IPS-18c (cell line): ENCODE data around the gene EMB.
"Not testable (repeated sequence)": the region's sequence is repeated elsewhere in the genome, so short reads cannot be mapped to it uniquely, and the experiment has no call there.

ENCODE experiments used
- H3K4me3 ChIP-seq: 2 replicates; pipeline ENCODE4 v1.7.0; 2013; ENCODE audit warnings: low read depth, mild to moderate bottlenecking, low read length, moderate library complexity; ENCODE audit not compliant: insufficient read depth
- H3K9me3 ChIP-seq: one replicate; pipeline ENCODE4 v1.6.1; 2013; ENCODE audit warnings: mild to moderate bottlenecking, low read length, moderate library complexity; ENCODE audit not compliant: control insufficient read depth, insufficient read depth

EMB gene

GRCh38 chr5:50440651-50441492 is at the start of gene EMB:
EMB (minus strand) TSS chr5:50441288; CDS start chr5:50441151, 137 bp downstream.
- H3K9me3 ChIP-seq: no peaks in the 10 kb centered on the region
- H3K4me3 ChIP-seq: peak within 1 kb of the TSS; percentile 75

DNA sequence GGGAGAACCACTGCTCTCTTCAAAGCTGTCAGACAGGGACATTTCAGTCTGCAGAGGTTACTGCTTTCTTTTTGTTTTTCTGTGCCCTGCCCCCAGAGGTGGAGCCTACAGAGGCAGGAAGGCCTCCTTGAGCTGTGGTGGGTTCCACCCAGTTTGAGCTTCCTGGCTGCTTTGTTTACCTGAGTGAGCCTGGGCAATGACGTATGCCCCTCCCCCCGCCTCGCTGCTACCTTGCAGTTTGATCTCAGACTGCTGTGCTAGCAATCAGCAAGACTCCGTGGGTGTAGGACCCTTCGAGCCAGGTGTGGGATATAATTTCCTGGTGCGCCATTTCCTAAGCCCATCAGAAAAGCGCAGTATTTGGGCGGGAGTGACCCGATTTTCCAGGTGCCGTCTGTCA is 48.4 kb upstream of the EMB start:
- H3K4me3 ChIP-seq, H3K9me3 ChIP-seq: not testable (repeated sequence)

DNA sequence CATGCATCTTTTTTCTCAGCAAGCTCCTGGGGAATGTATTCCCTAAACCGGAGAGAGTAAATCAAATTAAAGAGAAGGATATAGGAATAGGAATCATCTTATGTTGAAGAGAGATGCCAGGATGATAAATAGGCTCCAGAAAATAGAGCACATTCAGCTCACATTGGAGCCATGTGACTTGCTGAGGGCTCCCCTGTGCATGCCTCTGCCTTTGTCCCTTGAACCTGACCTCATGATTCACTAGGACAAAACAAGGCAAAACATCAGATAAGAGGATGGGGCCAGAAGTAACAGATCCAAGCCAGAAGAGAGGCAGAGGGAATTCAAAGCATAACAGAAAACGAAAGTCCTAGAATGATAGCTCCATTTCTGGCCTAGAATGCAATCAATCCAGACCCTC is 37.7 kb upstream of the EMB start:
- not testable (repeated sequence) for H3K9me3 ChIP-seq, H3K4me3 ChIP-seq

DNA sequence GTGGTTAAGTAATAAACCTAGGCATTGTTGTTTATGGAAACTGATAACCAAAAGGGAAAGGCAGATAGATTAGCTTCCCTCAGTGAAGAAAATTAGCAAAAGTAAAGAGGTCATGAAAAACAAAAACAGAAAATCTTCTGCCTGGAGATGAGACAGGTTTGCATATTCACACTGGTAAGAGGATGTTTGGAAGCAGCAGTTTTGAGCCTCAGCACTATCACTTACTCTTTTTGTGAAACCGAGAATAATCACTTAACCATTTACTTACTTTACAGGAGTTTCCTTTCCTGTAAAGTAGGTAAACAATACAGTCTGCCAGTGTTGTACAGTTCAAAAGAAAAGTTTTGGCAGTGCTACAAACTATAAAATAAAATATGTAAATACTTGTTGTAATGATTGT is 35.5 kb upstream of the EMB start:
- Histone ChIP-seq H3K4me3 (no peak overlapping the region), H3K9me3 (no peaks in the 10 kb centered on the region)

GRCh38 chr5:50465015-50465414 is 23.9 kb upstream of the EMB start:
- H3K4me3 ChIP-seq, H3K9me3 ChIP-seq: not testable (repeated sequence)

DNA sequence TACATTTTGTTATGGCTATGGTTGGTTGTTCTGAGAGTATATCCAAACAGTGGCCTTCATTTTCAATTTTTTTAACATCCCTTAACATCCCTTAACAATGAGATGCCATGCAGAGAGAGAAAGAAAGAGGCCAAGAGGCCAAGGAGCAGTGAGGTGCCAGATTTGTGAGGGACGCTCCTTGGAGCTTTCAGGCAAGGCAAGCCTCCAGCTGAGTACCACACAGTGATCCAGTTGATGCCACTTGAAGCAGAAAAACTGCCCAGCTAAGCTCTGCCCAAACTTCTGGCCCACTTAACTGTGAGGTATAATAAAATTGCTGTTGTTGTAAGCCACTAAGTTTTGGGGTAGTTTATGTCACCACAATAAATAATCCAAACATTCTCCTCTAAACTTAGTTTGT is 22.6 kb upstream of the EMB start:
- Histone ChIP-seq H3K9me3 (no peaks in the 10 kb centered on the region), H3K4me3 (no peak overlapping the region)

- H3K4me3 ChIP-seq: no peak overlapping the region
- H3K9me3 ChIP-seq: peaks cover 3% of the 10 kb centered on the region
Observed at GRCh38 chr5:50463047-50463446, 22.0 kb upstream of the EMB start.

DNA sequence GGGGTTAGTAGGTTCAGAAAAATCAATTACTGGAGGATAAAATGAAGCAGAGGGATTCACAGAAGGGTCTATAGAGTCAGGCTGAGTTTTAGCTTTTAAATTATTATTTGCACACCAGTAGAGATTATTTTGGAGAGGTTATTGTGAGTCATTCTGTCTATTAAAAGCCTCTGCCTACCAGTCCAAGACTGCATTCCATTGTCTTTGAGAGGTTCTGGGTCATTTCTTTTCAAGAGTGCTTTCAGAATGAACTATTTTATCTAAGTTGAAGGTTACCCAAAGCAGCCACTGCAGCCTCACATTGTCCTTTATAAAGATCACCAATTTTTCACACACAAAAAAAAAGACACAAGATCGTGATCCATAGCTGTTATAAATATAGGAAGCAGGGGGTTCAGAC is 21.5 kb upstream of the EMB start:
- not testable (repeated sequence) for H3K9me3 ChIP-seq

GRCh38 chr5:50458372-50458771 is 17.3 kb upstream of the EMB start:
- H3K4me3 ChIP-seq, H3K9me3 ChIP-seq: not testable (repeated sequence)

More for the DNA sequence above, 21.5 kb upstream of the EMB start:
- H3K4me3 ChIP-seq: not testable (repeated sequence)

DNA sequence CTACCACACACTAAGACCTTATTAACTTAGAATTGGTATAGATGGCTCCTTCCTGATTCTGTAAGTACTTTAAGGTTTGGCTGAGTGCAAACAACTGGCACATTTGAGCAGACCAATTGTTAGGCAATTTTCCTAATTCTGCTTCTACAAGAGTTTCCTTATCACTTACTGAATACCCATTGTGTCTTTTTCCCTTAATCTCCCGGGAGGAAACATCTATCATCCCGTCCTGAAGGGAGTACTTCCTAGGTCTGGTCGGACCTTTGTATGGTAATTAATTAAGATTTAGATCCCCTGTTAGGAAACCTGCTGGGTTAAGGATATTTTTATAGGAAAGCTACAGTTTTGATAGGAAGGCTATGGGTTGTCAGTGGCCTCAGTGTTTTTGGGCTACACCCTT is 8.2 kb upstream of the EMB start:
- H3K4me3 ChIP-seq, H3K9me3 ChIP-seq: not testable (repeated sequence)

- Histone ChIP-seq H3K4me3 (no peak overlapping the region), H3K9me3 (peaks cover 4% of the 10 kb centered on the region)
Observed at GRCh38 chr5:50447941-50448340, 6.9 kb upstream of the EMB start.

GRCh38 chr5:50447228-50447627 is 6.1 kb upstream of the EMB start:
- H3K4me3 ChIP-seq: no peak overlapping the region
- peaks cover 4% of the 10 kb centered on the region for H3K9me3 ChIP-seq

DNA sequence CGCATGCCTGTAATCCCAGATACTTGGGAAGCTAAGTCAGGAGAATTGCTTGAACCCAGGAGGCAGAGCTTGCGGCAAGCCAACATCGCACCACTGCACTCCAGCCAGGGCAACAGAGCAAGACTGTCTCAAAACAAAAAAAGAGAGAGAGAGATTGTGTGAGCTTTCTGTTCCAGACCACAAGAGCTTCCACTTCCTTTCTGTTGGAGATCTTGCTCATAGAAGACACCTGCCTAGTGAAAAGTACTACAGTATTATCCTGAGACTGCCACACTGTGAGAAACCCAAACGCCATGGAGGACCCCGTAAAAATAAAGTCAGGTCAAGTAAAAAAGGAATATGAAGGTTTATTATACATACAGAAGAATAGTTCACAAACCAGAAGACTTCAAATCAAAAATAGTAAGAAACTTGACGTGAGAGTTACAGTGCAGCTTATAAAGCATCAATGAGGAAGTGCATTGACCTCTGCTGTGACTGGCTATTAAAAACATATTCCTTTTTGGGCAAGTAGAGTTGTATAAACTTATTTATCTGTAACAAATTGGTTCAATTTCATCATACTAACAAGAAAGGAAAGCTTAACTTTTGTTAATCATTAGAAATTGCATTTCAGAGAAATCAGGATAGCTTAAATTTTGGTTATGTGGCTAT is 4.3 kb upstream of the EMB start:
- Histone ChIP-seq H3K9me3 (no peaks in the 10 kb centered on the region), H3K4me3 (no peak overlapping the region)

DNA sequence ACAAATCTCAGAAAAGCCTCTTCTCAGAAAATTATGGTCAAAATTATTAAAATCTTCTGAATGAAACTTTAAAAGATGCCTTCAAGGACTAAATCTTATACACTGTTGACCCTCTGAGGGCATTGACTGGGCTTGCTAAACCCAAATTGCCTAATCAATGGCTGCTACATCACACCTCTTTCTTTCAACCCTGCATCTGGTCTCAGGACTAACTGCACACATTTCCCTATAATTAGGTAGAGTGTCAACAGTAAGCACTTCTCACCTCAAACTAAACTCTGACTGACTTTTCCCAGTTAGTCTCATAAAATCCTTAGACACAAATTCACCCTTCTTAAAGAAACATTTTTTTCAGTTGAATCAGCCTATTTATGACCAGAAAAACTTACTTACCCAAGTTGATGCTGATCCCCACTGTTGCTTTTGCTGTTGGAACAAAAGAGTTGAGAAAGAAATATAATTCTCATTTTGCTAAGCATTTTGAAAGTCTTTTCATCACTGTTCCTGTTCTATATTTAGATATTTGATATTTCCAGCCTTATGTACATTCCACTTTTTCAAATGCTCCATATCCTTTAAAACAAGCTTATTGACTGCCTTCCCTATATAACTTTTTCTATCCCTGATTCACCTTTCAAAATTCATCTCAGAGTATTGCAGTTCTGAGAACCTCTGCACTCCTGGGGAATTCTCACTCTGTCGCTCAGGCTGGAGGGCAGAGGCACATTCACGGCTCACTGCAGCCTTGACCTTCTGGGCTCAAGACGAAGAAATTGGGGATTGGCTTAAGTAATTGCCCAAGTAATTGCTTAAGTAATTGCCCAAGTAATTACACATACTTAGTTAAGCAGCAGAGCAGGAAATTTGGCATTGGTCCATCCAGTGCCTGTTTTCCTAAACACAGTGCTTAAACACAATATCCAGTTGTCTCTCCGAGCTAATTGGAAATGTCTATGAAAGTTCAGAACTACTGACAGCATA is 1.8 kb upstream of the EMB start:
- H3K4me3 ChIP-seq, H3K9me3 ChIP-seq: not testable (repeated sequence)

DNA sequence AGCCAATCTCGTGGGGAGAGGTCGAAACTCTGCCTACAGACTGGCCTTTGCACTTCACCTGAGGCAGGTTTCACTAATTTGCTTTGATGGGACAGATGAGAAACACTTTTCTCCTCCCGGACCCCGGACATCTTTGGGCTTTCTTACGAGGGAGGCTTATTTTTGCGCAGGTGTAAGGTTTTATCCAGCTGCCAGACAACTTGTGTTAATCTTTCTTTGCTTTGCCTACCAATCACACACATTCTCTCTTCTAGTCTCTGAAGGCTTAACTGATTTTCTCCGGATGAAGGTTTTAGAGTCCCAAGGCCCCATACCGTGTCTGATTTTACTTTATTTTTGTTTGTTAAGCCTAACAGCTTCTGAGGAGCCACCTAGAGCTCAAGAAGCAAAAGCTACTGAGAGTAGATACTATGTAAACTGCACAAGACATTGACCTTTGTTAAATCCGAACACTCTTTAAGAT is 436 bp upstream of the EMB start:
- Histone ChIP-seq H3K9me3 (no peaks in the 10 kb centered on the region), H3K4me3 (peak overlapping the region; percentile 75)

- H3K4me3 ChIP-seq: no peak overlapping the region
- H3K9me3 ChIP-seq: no peaks in the 10 kb centered on the region
Observed at GRCh38 chr5:50439221-50439620, 1.9 kb downstream of the EMB start.

GRCh38 chr5:50438060-50438459 is 3.0 kb downstream of the EMB start:
- not testable (repeated sequence) for H3K9me3 ChIP-seq, H3K4me3 ChIP-seq
